Activated effector memory CD4-positive, alpha-beta T cell treated with anti-CD3 and anti-CD28 coated beads, Interleukin-2, amount 50 U/mL, for 16 hours (primary cell): ENCODE data around the gene ZNF775.

Source experiments
- DNase-seq: peaks from one replicate; pipeline ENCODE4 v3.0.0-alpha.2; 2020

Gene ZNF775

DNA sequence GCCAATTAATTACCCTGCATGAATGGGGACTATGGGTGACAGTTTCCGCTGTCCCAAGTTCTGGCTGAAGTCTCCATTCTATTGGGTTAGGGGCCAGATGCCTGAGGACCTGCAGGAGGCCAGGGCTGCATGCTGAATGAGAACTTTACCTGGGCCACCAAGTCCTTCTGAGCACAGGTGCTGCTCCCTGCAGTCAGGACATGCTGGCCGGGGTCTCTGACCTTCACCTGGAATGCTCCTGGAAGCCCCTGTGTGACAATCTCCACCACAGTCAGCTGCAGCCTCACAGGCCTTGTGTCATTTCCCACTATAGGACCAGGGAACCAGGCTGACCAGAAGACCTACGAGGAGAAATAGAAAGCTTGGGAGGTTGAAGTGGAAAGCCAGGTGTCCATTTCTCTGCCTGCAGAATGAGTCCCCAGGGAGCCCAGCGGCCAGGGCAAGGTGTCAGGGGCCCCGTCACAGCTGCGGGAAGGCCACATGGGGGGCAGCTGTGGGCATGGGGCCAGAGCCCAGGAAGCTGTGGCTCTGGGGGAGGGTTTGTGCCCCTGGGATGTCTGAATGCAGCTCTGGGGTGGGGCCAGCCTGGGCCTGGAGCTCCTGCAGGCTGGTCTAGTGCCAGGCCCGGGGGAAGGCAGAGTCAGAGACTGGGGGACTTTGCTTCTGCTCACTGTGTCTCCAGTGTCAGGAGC, 65.7 kb downstream of the ZNF775 start:
- no peak for DNase-seq

DNA sequence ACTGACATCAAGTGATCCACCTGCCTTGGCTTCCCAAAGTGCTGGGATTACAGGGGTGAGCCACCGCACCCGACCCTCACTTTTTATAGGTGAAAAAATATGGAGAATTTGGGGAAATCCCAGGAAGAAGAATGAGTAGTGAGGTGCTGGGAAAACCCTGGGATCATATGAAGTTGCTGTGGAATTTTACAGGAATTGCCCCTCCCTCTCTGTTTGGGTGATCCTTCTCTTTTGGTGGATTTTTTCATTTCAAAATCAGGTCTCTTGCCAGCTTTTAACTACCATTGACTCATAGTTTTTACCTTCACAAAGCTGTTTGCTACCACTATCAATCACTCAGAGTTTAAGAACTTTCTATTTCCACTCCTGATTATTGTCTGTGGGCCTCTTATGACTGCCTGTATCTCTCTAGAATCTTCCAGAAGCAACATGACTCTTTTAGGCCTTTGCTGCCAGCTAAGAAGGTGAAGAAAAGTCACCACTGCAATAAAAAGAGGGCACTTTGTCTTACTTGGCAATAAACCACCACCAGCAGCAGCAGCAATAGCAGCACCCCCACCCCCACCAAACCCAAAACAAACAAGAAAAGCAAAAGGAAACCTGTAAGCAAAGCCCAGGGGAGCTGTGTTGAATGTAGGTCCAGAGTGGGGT, 67.3 kb downstream of the ZNF775 start:
- no peak for DNase-seq
